SU-DHL-6 (cell line): ENCODE data around the gene MED31.

Experiments used
- EZH2phosphoT487 ChIP-seq: fragments of 200-600 bp; sonication (generic), shearing (Covaris generic); conservative IDR thresholded peaks from 2 replicates; pipeline ENCODE4 v1.6.1; 2018; ENCODE audit warnings: mild to moderate bottlenecking, antibody characterized with exemption, low read length, moderate library complexity, mixed read lengths
- TF ChIP-seq, protein P1 (sequence below): fragments of 200-600 bp; sonication (generic); IDR thresholded peaks from one replicate; pipeline ENCODE4 v1.5.1; 2017; ENCODE audit warnings: antibody characterized with exemption, mild to moderate bottlenecking, low read length, moderate library complexity; ENCODE audit not compliant: insufficient read depth, poor library complexity, severe bottlenecking

DNA sequence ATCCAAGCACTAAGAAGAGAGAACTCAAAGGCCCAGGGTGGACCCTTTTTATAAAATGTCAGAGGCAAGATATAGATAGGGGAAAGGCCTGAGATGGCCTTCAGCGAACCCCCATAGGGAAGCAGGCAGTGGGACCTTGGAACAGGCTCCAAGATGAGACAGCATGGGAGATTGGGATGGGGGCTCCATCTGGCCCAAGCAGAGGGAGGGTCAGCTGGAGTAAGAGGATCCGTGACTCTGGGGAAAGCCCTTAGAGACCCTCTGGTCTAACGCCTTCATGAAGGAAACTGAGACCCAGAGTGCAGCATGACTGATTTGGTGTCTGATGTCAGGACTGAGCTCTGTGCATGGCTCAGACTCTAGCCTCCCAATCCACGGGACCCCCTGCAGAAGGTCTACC, 30.9 kb upstream of the MED31 start:
- TF ChIP-seq, protein P1, sequence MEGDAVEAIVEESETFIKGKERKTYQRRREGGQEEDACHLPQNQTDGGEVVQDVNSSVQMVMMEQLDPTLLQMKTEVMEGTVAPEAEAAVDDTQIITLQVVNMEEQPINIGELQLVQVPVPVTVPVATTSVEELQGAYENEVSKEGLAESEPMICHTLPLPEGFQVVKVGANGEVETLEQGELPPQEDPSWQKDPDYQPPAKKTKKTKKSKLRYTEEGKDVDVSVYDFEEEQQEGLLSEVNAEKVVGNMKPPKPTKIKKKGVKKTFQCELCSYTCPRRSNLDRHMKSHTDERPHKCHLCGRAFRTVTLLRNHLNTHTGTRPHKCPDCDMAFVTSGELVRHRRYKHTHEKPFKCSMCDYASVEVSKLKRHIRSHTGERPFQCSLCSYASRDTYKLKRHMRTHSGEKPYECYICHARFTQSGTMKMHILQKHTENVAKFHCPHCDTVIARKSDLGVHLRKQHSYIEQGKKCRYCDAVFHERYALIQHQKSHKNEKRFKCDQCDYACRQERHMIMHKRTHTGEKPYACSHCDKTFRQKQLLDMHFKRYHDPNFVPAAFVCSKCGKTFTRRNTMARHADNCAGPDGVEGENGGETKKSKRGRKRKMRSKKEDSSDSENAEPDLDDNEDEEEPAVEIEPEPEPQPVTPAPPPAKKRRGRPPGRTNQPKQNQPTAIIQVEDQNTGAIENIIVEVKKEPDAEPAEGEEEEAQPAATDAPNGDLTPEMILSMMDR = no peak
- no peak for TF ChIP-seq EZH2phosphoT487
